Effector CD8-positive, alpha-beta T cell (primary cell): Measurements from ENCODE around the gene TPT1.
"Not testable (repeated sequence)": the region's sequence is repeated elsewhere in the genome, so short reads cannot be mapped to it uniquely, and the experiment has no call there.

Experiments used
- DNase-seq: peaks from one replicate; lab custom pipeline; 2025; lab: John Stamatoyannopoulos, UW

Gene TPT1

GRCh38 chr13:45301263-45301662 is 39.7 kb downstream of the TPT1 start:
- no peak for DNase-seq

- DNase-seq: no peak
Measured at GRCh38 chr13:45300190-45300985, 40.6 kb downstream of the TPT1 start.

- DNase-seq: no peak
Measured at GRCh38 chr13:45299194-45299593, 41.8 kb downstream of the TPT1 start.

- DNase-seq: not testable (repeated sequence)
Measured at GRCh38 chr13:45298550-45298949, 42.4 kb downstream of the TPT1 start.

DNA sequence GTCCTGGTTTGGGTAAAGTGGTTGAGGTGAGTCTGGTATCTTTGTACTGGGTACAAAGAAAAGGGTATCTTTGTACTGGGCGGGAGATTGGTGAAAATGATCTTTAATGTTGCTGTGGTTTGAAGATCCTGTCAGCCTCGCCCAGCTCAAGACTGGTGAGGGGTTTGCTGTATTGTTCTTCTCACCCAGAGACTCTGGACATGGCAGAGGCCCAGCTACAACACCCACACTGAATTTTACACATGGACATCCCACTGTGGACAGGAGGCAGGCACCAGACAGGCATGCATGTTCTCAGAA is 42.8 kb downstream of the TPT1 start:
- DNase-seq: no peak

DNA sequence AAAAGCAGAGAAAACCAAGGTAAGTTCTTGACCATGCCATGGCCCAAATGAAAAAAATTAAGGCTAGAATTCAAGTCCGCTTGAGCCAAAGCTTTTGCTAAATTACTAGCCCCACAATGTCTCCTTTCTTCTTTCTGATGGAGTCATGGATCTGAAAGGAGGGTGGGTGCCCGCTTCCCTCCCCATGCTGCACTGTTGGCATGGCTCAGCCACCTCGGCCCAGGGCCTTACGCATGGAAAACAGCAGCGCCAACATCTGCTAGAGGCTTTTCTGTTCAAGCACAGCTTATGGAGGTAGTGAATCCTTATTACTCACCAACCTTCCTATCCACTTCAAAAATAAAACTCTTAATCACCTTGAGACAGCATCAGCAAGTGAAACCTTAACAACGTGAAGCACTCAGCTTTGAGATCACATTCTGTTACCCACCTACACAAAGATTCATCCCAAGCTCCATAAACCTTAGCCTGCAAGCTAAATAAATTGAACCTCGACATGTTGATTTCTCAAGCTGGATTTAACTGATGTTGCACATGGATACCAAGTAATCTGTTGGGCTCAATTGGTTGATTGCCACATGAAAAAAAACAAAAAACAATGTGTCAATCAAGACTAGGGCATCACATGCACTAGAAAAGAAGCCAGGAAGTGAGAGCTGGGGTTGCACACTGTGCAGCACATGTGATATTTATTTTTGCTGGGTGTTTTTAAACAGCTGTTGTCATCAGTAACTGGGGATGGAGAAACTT is 43.4 kb downstream of the TPT1 start:
- no peak for DNase-seq

GRCh38 chr13:45296259-45296658 is 44.7 kb downstream of the TPT1 start:
- no peak for DNase-seq

DNA sequence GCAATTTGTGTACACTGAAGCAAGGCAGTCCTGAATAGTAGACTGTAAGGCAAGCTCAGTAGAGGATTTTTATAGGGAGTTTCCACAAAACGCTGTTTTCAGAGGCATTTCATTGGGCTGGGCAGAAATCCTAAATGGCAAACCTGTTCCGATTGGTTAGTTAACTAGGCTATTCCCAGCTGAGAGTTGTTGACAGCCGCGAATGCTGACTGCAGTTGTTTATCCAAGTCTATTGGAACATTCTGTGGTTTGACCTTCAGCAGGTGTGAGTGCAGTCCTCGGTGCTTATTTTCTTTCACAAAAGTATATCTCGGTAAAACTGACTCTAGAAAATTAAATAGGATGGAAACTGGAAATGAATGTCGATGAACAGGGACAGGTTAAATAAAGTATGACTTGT is 45.4 kb downstream of the TPT1 start:
- no peak for DNase-seq

- no peak for DNase-seq
Measured at GRCh38 chr13:45292176-45292575, 48.8 kb downstream of the TPT1 start.

DNA sequence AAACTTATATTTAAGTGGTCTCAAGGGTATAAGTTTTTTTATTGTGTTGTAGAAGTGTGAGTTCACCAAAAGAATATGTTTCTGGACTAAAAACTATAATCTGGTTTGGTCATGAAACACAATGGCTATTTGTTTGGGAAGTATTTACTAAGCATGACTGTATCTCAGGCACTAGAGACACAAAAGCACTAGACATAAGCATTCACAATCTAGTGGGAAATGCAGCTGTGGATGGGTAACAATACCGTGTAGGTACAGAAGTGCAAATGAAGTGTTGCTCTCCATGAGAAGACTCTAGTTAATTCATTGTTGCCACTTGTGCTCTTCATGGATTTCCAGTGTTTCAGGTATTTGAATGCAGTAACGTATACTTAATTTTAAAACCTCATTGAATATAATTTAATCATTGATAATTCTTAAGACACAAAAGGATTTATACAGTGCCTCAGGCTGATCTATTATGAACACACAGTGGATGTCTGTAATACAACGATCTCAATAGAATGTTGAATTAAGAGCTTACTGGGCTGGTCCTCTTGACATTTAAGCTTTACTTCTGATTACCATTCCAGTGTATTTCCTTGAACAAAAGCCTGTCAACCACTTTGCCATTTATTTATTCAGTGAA is 50.9 kb downstream of the TPT1 start:
- DNase-seq: no peak
